ENCODE results near the gene NEDD8. TPM values are rescaled to one million over a fixed set of nuclear protein-coding genes. Genes with fewer than 3 reads are reported as not detected.
"Not testable (repeated sequence)": the region's sequence is repeated elsewhere in the genome, so short reads cannot be mapped to it uniquely, and the experiment has no call there.

Gene NEDD8
- total RNA-seq, 2 experiments from 2014 or later: 181 to 205 TPM

GRCh38 chr14:24224618-24225071 lies 7.5 kb downstream of the NEDD8 start:
- CTCF ChIA-PET: interaction anchor here (1.0 to 2.0 kb wide), 3 partner anchors 9 to 84 kb away, joined by 3 to 6 read pairs (median 3); partner anchors contain the start of genes CHMP4A and MDP1
- ATAC-seq (no peak), DNase-seq (no peak)
- Mint-ChIP-seq H3K27me3 (no peaks in the 10 kb centered on the region), H3K36me3 (peaks cover 13% of the 10 kb centered on the region), H3K4me3 (no peak overlapping the region), H3K4me1 (peaks cover 24% of the 10 kb centered on the region), H3K9me3 (ENCODE audit: low read depth) (no peaks in the 10 kb centered on the region), H3K27ac (no peak overlapping the region)

- H3K4me3 Mint-ChIP-seq; ATAC-seq; H3K9me3 Mint-ChIP-seq (ENCODE audit: low read depth); H3K27ac Mint-ChIP-seq; H3K27me3 Mint-ChIP-seq; DNase-seq: not testable (repeated sequence)
- Mint-ChIP-seq H3K4me1 (peaks cover 21% of the 10 kb centered on the region), H3K36me3 (peaks cover 11% of the 10 kb centered on the region)
- CTCF ChIA-PET: interaction anchor here (0.8 kb wide), 1 partner anchor 48 kb away, joined by 3 read pairs; the partner anchor contains the start of gene RABGGTA
Measured at GRCh38 chr14:24222987-24223386, 9.2 kb downstream of the NEDD8 start.

- Mint-ChIP-seq H3K27ac (peak overlapping the region; percentile 34), H3K36me3 (peaks cover 8% of the 10 kb centered on the region), H3K4me1 (peaks cover 21% of the 10 kb centered on the region), H3K9me3 (ENCODE audit: low read depth) (no peaks in the 10 kb centered on the region), H3K27me3 (no peaks in the 10 kb centered on the region), H3K4me3 (no peak overlapping the region)
- DNase-seq (no peak), ATAC-seq (no peak)
- CTCF ChIA-PET: interaction anchor here (0.6 to 1.5 kb wide), 7 partner anchors 9 to 217 kb away, joined by 3 to 6 read pairs (median 3); partner anchors contain the start of gene RABGGTA
Measured at GRCh38 chr14:24219521-24219920, 12.6 kb downstream of the NEDD8 start.

- CTCF ChIA-PET: interaction anchor here (0.8 to 1.5 kb wide), 4 partner anchors 9 to 217 kb away, joined by 3 to 6 read pairs (median 3); no protein-coding TSS in a partner anchor
- Mint-ChIP-seq H3K27ac (no peak overlapping the region), H3K27me3 (no peaks in the 10 kb centered on the region), H3K4me1 (peaks cover 24% of the 10 kb centered on the region), H3K4me3 (no peak overlapping the region), H3K9me3 (ENCODE audit: low read depth) (no peaks in the 10 kb centered on the region), H3K36me3 (peaks cover 7% of the 10 kb centered on the region)
- ATAC-seq (no peak), DNase-seq (no peak)
Measured at GRCh38 chr14:24219080-24219479, 13.1 kb downstream of the NEDD8 start.

- CTCF ChIA-PET: interaction anchor here (1.1 to 5.8 kb wide), 9 partner anchors 9 to 215 kb away, joined by 3 to 48 read pairs (median 6); partner anchors contain the start of genes CIDEB, DHRS1, LTB4R2 and NOP9
- Mint-ChIP-seq H3K27ac (peak overlapping the region; percentile 99), H3K4me1 (peaks cover 40% of the 10 kb centered on the region), H3K36me3 (peaks cover 13% of the 10 kb centered on the region)
- not testable (repeated sequence) for ATAC-seq; H3K27me3 Mint-ChIP-seq; H3K4me3 Mint-ChIP-seq; H3K9me3 Mint-ChIP-seq (ENCODE audit: low read depth); DNase-seq
Measured at GRCh38 chr14:24216876-24217275, 15.3 kb downstream of the NEDD8 start.

- Mint-ChIP-seq H3K9me3 (ENCODE audit: low read depth) (no peaks in the 10 kb centered on the region), H3K4me3 (peak overlapping the region; percentile 97), H3K36me3 (peaks cover 18% of the 10 kb centered on the region), H3K27ac (peak overlapping the region; percentile 99), H3K27me3 (no peaks in the 10 kb centered on the region), H3K4me1 (peaks cover 46% of the 10 kb centered on the region)
- ATAC-seq (no peak), DNase-seq (no peak)
- CTCF ChIA-PET: interaction anchor here (0.8 to 5.8 kb wide), 23 partner anchors 8 to 221 kb away, joined by 3 to 48 read pairs (median 5); partner anchors contain the start of genes CIDEB, DHRS1, IPO4 and IRF9
Measured at GRCh38 chr14:24216345-24216699, 15.8 kb downstream of the NEDD8 start.

GRCh38 chr14:24215495-24216344 lies 16.4 kb downstream of the NEDD8 start, which contains the start of gene MDP1:
TSS of gene MDP1 (minus strand) at chr14:24216066. CDS start at chr14:24215955, 111 bp downstream.
- peaks cover 47% of the 10 kb centered on the region for H3K4me1 Mint-ChIP-seq

GRCh38 chr14:24213866-24214662 lies 18.1 kb downstream of the NEDD8 start:
- DNase-seq: no peak
- H3K27me3 Mint-ChIP-seq: no peaks in the 10 kb centered on the region
- peak overlapping the region; percentile 99 for H3K27ac Mint-ChIP-seq
- H3K4me1 Mint-ChIP-seq: peaks cover 49% of the 10 kb centered on the region
- ATAC-seq: no peak
- peaks cover 35% of the 10 kb centered on the region for H3K36me3 Mint-ChIP-seq
- H3K4me3 Mint-ChIP-seq: peak overlapping the region; percentile 99
- CTCF ChIA-PET: interaction anchor here (0.5 to 5.8 kb wide), 22 partner anchors 10 to 217 kb away, joined by 3 to 48 read pairs (median 6); partner anchors contain the start of genes CIDEB, DHRS1, IPO4 and IRF9
- H3K9me3 Mint-ChIP-seq (ENCODE audit: low read depth): no peaks in the 10 kb centered on the region

More at GRCh38 chr14:24215495-24216344, 16.4 kb downstream of the NEDD8 start, which contains the start of gene MDP1:
- DNase-seq: peak; percentile 94
- Mint-ChIP-seq H3K27ac (peak within 1 kb of the TSS; percentile 99), H3K9me3 (ENCODE audit: low read depth) (no peaks in the 10 kb centered on the region), H3K27me3 (no peaks in the 10 kb centered on the region), H3K4me3 (peak within 1 kb of the TSS; percentile 97), H3K36me3 (peaks cover 20% of the 10 kb centered on the region)
- CTCF ChIA-PET: interaction anchor here (0.8 to 5.8 kb wide), 26 partner anchors 8 to 221 kb away, joined by 3 to 48 read pairs (median 5); partner anchors contain the start of genes CIDEB, DHRS1, IPO4 and IRF9
- peak; percentile 76 for ATAC-seq

GRCh38 chr14:24212924-24213865 lies 19.0 kb downstream of the NEDD8 start, which contains the start of gene CHMP4A:
TSS of gene CHMP4A (minus strand) at chr14:24213488. CDS start at chr14:24213439, 49 bp downstream.
- peak within 1 kb of the TSS; percentile 99 for H3K27ac Mint-ChIP-seq
- H3K9me3 Mint-ChIP-seq (ENCODE audit: low read depth): no peaks in the 10 kb centered on the region
- H3K27me3 Mint-ChIP-seq: no peaks in the 10 kb centered on the region
- H3K36me3 Mint-ChIP-seq: peaks cover 39% of the 10 kb centered on the region
- H3K4me3 Mint-ChIP-seq: peak within 1 kb of the TSS; percentile 99
- ATAC-seq: peak; percentile 85
- peaks cover 49% of the 10 kb centered on the region for H3K4me1 Mint-ChIP-seq
- CTCF ChIA-PET: interaction anchor here (0.5 to 5.8 kb wide), 16 partner anchors 11 to 218 kb away, joined by 3 to 48 read pairs (median 6); partner anchors contain the start of genes CIDEB, DHRS1, IPO4 and IRF9
- peak; percentile 99 for DNase-seq

- peak overlapping the region; percentile 99 for H3K27ac Mint-ChIP-seq
- no peaks in the 10 kb centered on the region for H3K9me3 Mint-ChIP-seq (ENCODE audit: low read depth)
- H3K4me1 Mint-ChIP-seq: peaks cover 47% of the 10 kb centered on the region
- H3K4me3 Mint-ChIP-seq: peak overlapping the region; percentile 99
- H3K27me3 Mint-ChIP-seq: no peaks in the 10 kb centered on the region
- CTCF ChIA-PET: interaction anchor here (1.0 to 5.8 kb wide), 3 partner anchors 8 to 87 kb away, joined by 4 to 41 read pairs (median 17); partner anchors contain the start of genes DHRS1, IRF9 and NOP9
- ATAC-seq (no peak), DNase-seq (no peak)
- peaks cover 51% of the 10 kb centered on the region for H3K36me3 Mint-ChIP-seq
Measured at GRCh38 chr14:24211311-24211710, 20.9 kb downstream of the NEDD8 start.

GRCh38 chr14:24207625-24208024 lies 24.5 kb downstream of the NEDD8 start:
- H3K4me3 Mint-ChIP-seq: no peak overlapping the region
- peaks cover 4% of the 10 kb centered on the region for H3K9me3 Mint-ChIP-seq (ENCODE audit: low read depth)
- DNase-seq (no peak), ATAC-seq (no peak)
- no peaks in the 10 kb centered on the region for H3K27me3 Mint-ChIP-seq
- no peak overlapping the region for H3K27ac Mint-ChIP-seq
- H3K4me1 Mint-ChIP-seq: peaks cover 22% of the 10 kb centered on the region
- H3K36me3 Mint-ChIP-seq: peaks cover 70% of the 10 kb centered on the region
- CTCF ChIA-PET: interaction anchor here (1.1 kb wide), 1 partner anchor 64 kb away, joined by 3 read pairs; the partner anchor contains the start of gene RABGGTA
